Mucosa of rectum (tissue), 2 donors: Measurements from ENCODE around the gene LAMB4.

ENCODE experiments used
- H3K27ac ChIP-seq, 2 donors: one replicate each; pipeline ENCODE4 v1.7.0; 2013; ENCODE audit warnings: inconsistent platforms in 2 of 2, low read depth in 2 of 2, low read length in 2 of 2
- H3K27me3 ChIP-seq, 2 donors: one replicate each; pipeline ENCODE4 v1.7.0; 2013; ENCODE audit warnings: low read length in 2 of 2; ENCODE audit not compliant: control insufficient read depth in 2 of 2, insufficient read depth in 2 of 2
- H3K36me3 ChIP-seq, 2 donors: one replicate each; pipeline ENCODE4 v1.7.0; 2013; ENCODE audit warnings: low read length in 2 of 2; ENCODE audit not compliant: control insufficient read depth in 2 of 2, insufficient read depth in 2 of 2
- H3K4me1 ChIP-seq, 2 donors: one replicate each; pipeline ENCODE4 v1.7.0; 2013; ENCODE audit warnings: low read length in 2 of 2, mild to moderate bottlenecking in 1 of 2; ENCODE audit not compliant: control insufficient read depth in 2 of 2, insufficient read depth in 2 of 2
- H3K4me3 ChIP-seq, 2 donors: one replicate each; pipeline ENCODE4 v1.7.0; 2013; ENCODE audit warnings: low read length in 2 of 2
- H3K9ac ChIP-seq, 2 donors: one replicate each; pipeline ENCODE4 v1.7.0; 2013; ENCODE audit warnings: low read length in 2 of 2, low read depth in 1 of 2, mild to moderate bottlenecking in 1 of 2
- H3K9me3 ChIP-seq, 2 donors: one replicate each; pipeline ENCODE4 v1.7.0; 2013; ENCODE audit warnings: low read length in 2 of 2; ENCODE audit not compliant: control insufficient read depth in 2 of 2
- donor health status: healthy.
- donor health status: Normal muscosa, but diverticular disease.

Gene LAMB4

GRCh38 chr7:108157606-108158335, 27.6 kb upstream of the LAMB4 start:
- Histone ChIP-seq H3K36me3 (no peaks in the 10 kb centered on the region), H3K27ac (no peak overlapping the region), H3K4me1 (no peaks in the 10 kb centered on the region), H3K27me3 (no peaks in the 10 kb centered on the region), H3K9me3 (no peaks in the 10 kb centered on the region), H3K4me3 (no peak overlapping the region), H3K9ac (no peak overlapping the region)

GRCh38 chr7:108156897-108157605, 26.9 kb upstream of the LAMB4 start:
- H3K27ac ChIP-seq, result no peak overlapping the region
- no peaks in the 10 kb centered on the region for H3K4me1 ChIP-seq
- no peaks in the 10 kb centered on the region for H3K36me3 ChIP-seq

GRCh38 chr7:108152198-108152597, 22.0 kb upstream of the LAMB4 start:
- H3K9me3 ChIP-seq, result no peaks in the 10 kb centered on the region
- no peak overlapping the region for H3K27ac ChIP-seq
- H3K27me3 ChIP-seq, result no peaks in the 10 kb centered on the region
- H3K4me3 ChIP-seq, result no peak overlapping the region
- no peak overlapping the region for H3K9ac ChIP-seq
- no peaks in the 10 kb centered on the region for H3K4me1 ChIP-seq
- no peaks in the 10 kb centered on the region for H3K36me3 ChIP-seq

More at GRCh38 chr7:108156897-108157605, 26.9 kb upstream of the LAMB4 start:
- Histone ChIP-seq H3K9me3 (no peaks in the 10 kb centered on the region), H3K9ac (no peak overlapping the region), H3K4me3 (no peak overlapping the region), H3K27me3 (no peaks in the 10 kb centered on the region)

- H3K36me3 ChIP-seq, result no peaks in the 10 kb centered on the region
- no peaks in the 10 kb centered on the region for H3K27me3 ChIP-seq
- H3K4me1 ChIP-seq, result peaks cover 0 to 2% of the 10 kb centered on the region in 2 donors
- H3K9me3 ChIP-seq, result no peaks in the 10 kb centered on the region
- H3K4me3 ChIP-seq, result no peak overlapping the region
- H3K27ac ChIP-seq, result no peak overlapping the region
- H3K9ac ChIP-seq, result no peak overlapping the region
These were observed 19.7 kb upstream of the LAMB4 start for GRCh38 chr7:108149908-108150307.

- no peaks in the 10 kb centered on the region for H3K9me3 ChIP-seq
- H3K36me3 ChIP-seq, result no peaks in the 10 kb centered on the region
- H3K4me1 ChIP-seq, result peaks cover 0 to 2% of the 10 kb centered on the region in 2 donors
- H3K27ac ChIP-seq, result no peak overlapping the region
- no peak overlapping the region for H3K4me3 ChIP-seq
- no peaks in the 10 kb centered on the region for H3K27me3 ChIP-seq
- H3K9ac ChIP-seq, result no peak overlapping the region
These were observed 19.0 kb upstream of the LAMB4 start for GRCh38 chr7:108149119-108149518.

GRCh38 chr7:108147031-108147563, 16.9 kb upstream of the LAMB4 start:
- Histone ChIP-seq H3K36me3 (no peaks in the 10 kb centered on the region), H3K9me3 (no peaks in the 10 kb centered on the region), H3K9ac (no peak overlapping the region), H3K4me3 (no peak overlapping the region), H3K27ac (no peak overlapping the region), H3K27me3 (no peaks in the 10 kb centered on the region), H3K4me1 (peaks cover 0 to 2% of the 10 kb centered on the region in 2 donors)

DNA sequence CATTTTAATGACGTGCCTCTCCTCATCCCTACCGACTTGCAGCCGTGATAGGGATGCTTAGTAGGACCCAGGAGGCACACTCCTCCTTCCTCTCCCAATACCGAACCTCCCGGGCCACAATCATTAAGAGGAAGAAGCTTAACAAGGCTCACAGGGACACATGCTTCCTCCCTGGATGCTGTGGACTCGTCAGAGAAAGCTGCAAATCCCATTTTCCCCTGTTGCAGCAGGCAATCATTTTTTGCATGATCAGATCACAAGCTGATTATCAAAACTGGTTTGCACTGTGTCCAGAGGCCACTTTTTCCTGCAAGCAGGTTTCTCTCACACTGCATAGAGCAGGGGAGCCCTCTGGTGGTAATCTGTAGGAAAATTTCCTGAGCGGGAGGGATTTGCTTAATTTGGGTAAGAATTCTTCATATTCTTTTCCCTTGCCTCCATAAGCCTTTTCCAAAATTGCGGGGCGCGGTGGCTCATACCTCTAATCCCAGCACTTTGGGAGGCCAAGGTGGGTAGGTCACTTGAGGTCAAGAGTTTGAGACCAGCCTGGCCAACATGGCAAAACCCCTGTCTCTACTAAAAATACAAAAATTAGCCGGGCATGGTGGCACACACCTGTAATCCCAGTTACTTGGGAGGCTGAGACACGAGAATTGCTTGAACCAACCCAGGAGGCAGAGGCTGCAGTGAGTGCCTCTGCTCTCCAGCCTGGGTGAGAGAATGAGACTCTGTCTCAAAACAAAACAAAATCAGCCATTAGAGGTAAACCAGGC, 16.1 kb upstream of the LAMB4 start:
- Histone ChIP-seq H3K36me3 (no peaks in the 10 kb centered on the region), H3K9ac (no peak overlapping the region), H3K9me3 (no peaks in the 10 kb centered on the region), H3K4me3 (peak overlapping the region; percentile 30 to 58), H3K4me1 (peaks cover 0 to 2% of the 10 kb centered on the region in 2 donors), H3K27me3 (no peaks in the 10 kb centered on the region), H3K27ac (no peak overlapping the region)

- H3K9ac ChIP-seq, result no peak overlapping the region
- no peaks in the 10 kb centered on the region for H3K27me3 ChIP-seq
- peaks cover 0 to 2% of the 10 kb centered on the region in 2 donors for H3K4me1 ChIP-seq
- no peaks in the 10 kb centered on the region for H3K36me3 ChIP-seq
- no peak overlapping the region for H3K4me3 ChIP-seq
- no peaks in the 10 kb centered on the region for H3K9me3 ChIP-seq
- H3K27ac ChIP-seq, result no peak overlapping the region
These were observed 15.2 kb upstream of the LAMB4 start for GRCh38 chr7:108145401-108145800.

GRCh38 chr7:108144931-108145330, 14.8 kb upstream of the LAMB4 start:
- peaks cover 0 to 2% of the 10 kb centered on the region in 2 donors for H3K4me1 ChIP-seq
- H3K36me3 ChIP-seq, result no peaks in the 10 kb centered on the region
- H3K27ac ChIP-seq, result no peak overlapping the region
- no peaks in the 10 kb centered on the region for H3K27me3 ChIP-seq
- H3K4me3 ChIP-seq, result no peak overlapping the region
- no peaks in the 10 kb centered on the region for H3K9me3 ChIP-seq
- H3K9ac ChIP-seq, result no peak overlapping the region
